NCI-H187 (cell line): ENCODE measurements around the gene NISCH.

Source experiments
- DNase-seq, 2 experiments: peaks; one replicate each; lab custom pipeline; 2025; lab: John Stamatoyannopoulos, UW

The NISCH gene

GRCh38 chr3:52527039-52527731, 71.8 kb downstream of the NISCH start:
- DNase-seq, result no peak

GRCh38 chr3:52527732-52528585, 72.6 kb downstream of the NISCH start:
- DNase-seq, result no peak

- no peak for DNase-seq
Measured at GRCh38 chr3:52528586-52529375, 73.4 kb downstream of the NISCH start.

- DNase-seq, result no peak
Measured at GRCh38 chr3:52529376-52530333, 74.3 kb downstream of the NISCH start.

- no peak for DNase-seq
Measured at GRCh38 chr3:52530918-52531826, 75.8 kb downstream of the NISCH start.

- no peak for DNase-seq
Measured at GRCh38 chr3:52531860-52532516, 76.6 kb downstream of the NISCH start.

GRCh38 chr3:52532517-52532837, 77.1 kb downstream of the NISCH start:
- no peak for DNase-seq

- peak in 1 of 2 experiments; percentile 5 for DNase-seq
Measured at GRCh38 chr3:52532838-52533622, 77.6 kb downstream of the NISCH start.

GRCh38 chr3:52533623-52534280, 78.3 kb downstream of the NISCH start, which contains the start of gene NT5DC2:
TSS of gene NT5DC2 (minus strand) at chr3:52533857. CDS start at chr3:52533737, 120 bp downstream.
- DNase-seq, result peak in 1 of 2 experiments; percentile 43

GRCh38 chr3:52534281-52535183, 79.1 kb downstream of the NISCH start:
- DNase-seq, result no peak

GRCh38 chr3:52535411-52536111, 80.2 kb downstream of the NISCH start:
- no peak for DNase-seq

- DNase-seq, result no peak
Measured at GRCh38 chr3:52536112-52536368, 80.6 kb downstream of the NISCH start.

GRCh38 chr3:52536369-52537164, 81.2 kb downstream of the NISCH start, which contains the start of gene UQCC5:
TSS of gene UQCC5 (plus strand) at chr3:52536605. CDS start at chr3:52536756, 151 bp downstream.
- peak; percentile 68 to 88 for DNase-seq

GRCh38 chr3:52537165-52537620, 81.8 kb downstream of the NISCH start:
- DNase-seq, result no peak

GRCh38 chr3:52537726-52538421, 82.5 kb downstream of the NISCH start:
- no peak for DNase-seq
